Amygdala (tissue), 56 donors: ENCODE results near the gene PDE4D.
A peak's percentile ranks its signal among the peaks of the same experiment; 100 is the strongest.

Experiments
- DNase-seq, 56 donors: peaks; one replicate each; lab custom pipeline; 2025; lab: John Stamatoyannopoulos, UW

Gene PDE4D

GRCh38 chr5:59109383-59109782 is 784.1 kb downstream of the PDE4D start:
- no peak for DNase-seq

DNA sequence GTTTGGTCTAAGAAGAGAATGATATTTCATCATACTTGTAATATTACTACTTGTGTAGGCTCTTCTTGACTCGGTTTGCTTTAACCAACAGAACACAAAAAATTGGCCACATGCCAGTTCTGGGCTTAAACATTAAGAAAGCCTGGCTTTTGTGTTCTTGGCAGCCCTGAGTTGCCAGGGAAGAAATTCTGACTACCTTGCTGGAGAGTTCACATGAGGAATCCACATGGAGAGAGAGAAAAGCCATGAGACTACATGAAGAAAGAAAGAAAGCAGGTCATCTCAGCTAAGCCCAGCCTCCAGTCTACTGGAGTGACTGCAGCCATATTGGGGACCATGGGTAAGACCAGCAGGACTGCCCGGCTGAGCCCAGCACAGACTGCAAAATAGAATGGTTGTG is 785.8 kb downstream of the PDE4D start:
- DNase-seq: no peak

DNA sequence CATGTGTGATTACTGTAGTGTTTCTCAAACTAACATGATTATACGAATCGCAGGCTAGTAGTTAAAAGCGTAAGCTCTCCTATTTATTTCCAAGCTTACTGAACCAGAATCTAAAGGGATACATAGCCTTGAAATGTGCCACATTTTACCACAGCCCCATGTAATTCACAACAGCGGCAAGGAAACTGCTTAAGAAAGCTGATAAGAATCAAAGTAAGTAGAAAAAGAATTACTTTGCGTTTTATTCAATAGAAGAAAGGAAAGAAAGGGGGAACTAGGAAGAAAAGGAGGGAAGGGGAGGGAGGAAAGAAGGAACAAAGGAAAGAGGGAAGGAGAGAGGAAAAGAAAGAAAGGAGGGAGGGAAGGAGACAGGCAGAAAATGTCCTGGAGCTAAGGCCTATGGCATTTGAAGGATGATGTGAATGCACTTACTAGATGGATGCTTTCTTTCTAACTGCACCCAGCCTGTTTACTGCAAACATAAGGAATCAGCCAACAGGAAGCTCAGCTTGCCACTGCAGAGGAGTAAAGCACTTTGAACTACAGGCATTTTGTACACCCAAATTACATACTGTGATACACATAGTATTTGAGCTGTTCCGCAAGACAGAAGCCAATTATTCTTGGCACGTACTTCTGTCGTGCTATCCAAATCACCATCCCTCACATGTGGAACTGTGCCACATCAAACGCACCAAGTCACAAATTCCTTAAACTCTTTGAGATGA is 789.0 kb downstream of the PDE4D start:
- peak in 1 of 56 donors; percentile 8 for DNase-seq

DNA sequence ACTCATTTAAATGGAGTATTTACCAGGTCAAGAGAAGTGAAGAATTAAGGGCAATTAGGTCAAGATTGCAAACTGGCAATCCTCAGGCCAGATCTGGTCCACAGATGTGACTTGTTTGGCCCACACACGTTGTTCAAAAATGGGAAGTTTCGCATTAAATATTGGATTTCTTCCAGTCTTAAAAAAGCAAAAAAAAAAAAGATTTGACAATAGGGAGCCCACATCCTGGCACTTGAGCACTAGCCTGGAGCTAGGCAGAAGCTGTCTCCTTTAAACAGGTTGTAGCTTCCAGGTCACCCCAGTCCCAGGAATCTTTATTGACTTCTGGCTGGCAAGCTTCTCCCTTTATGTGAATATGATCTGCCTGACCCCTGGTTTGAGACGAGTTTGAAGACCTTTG is 790.2 kb downstream of the PDE4D start:
- DNase-seq: no peak

GRCh38 chr5:59102437-59102836 is 791.1 kb downstream of the PDE4D start:
- no peak for DNase-seq

DNA sequence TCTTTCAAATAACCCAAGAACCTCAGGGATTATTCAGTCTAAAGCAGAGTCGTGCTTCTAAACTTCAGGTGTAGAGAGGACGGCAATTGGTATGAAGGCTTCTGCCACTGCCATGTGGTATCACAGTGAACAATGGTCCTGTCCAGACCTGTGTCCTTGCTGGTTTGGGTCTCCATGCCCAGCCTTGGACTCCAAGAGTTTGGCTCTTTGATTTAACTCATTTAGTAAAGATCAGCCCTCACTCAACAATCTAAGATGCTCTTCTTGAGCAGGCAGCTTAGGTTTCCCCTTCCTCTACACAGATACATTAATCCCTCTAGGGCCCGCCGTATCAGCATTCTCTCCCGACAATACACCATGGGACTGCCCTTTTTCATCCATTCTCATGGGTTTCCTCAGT is 792.7 kb downstream of the PDE4D start:
- no peak for DNase-seq

DNA sequence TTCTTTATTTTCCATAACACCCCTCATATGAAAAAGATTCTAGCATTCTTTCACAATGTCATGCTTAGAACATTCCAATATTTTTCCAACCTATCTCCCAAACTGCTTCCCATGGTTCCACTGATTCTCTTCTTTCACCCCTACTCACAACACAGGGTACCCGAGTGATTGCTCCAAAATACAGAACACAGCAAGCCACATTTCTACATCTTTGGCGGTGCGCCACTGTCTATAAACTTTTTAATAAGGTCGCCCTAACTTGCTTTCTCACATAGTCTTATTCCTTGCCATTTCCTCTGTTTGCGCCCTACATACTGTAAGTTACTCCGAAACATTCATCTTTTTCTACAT is 793.6 kb downstream of the PDE4D start:
- DNase-seq: no peak

DNA sequence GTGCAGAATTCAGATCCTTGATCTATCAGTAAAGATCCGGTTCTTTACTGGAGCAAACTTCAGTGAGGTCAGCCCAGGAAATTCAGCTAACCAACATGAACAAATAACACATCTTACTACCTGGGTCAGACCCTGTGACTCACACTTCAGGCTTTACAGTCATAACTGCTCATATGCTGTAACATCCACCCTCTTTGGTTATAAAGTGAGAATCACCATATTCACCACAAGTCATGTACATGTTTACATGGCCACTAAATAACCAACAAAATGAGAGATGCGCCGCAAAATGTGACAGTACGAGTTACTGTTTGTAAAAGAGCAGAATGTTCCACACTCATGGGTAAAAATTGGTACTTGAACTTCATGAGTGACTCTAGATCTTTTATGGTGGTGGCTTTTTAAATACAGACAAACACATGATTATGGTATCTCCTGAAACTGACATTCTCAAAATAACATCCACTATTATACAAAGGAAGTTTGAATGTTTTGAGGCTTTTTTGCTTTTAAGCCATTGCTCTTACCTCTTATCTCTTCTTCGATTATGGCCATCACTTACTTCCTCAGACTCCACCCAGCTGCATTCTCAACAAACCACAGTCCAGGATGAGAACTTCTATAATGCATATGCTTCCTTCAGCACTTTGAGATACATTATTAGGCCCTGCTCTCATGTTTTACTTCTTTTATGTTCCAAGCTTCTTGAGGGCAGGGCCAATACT is 794.1 kb downstream of the PDE4D start:
- DNase-seq: no peak

GRCh38 chr5:59098743-59099142 is 794.8 kb downstream of the PDE4D start:
- DNase-seq: no peak

DNA sequence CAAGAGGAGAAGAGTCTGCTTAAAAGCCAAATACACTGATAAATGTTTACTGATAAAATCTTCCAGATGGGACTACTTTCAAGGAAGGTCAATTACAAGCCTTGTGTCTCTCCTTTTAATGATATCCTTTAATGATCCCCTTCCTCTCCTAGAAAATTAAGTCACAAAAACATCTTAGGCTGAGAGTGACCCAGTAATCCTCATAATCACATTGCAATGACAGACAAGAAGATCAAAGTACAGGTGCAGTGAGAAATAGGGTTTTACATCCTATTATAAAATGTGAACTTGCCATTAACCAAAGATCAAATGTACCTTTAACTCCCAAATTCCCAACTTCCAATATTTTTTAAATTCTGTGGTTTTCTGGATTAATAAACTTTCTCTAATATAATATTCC is 795.8 kb downstream of the PDE4D start:
- DNase-seq: no peak

GRCh38 chr5:59097116-59097515 is 796.4 kb downstream of the PDE4D start:
- no peak for DNase-seq

GRCh38 chr5:59095480-59095879 is 798.0 kb downstream of the PDE4D start:
- no peak for DNase-seq

DNA sequence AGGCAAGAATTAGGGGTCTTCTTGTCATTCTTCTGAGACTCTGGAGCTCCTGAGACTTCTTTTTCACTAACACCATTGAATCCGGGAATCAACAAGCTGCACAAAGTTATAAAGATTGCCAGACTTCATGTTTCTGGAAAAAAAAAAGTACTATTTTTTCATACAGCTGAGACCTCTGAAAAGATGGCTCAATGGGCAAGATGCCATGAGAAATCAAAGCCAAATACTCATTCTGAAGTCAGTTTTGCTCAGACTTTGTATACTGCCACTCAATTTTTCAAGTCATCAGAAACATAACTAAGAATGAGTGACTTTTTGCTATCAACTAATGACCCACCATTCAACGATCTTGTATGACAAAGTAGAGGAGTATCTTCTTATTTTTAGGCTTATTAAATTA is 798.7 kb downstream of the PDE4D start:
- DNase-seq: no peak

- DNase-seq: no peak
Measured at GRCh38 chr5:59093329-59093728, 800.2 kb downstream of the PDE4D start.

- DNase-seq: no peak
Measured at GRCh38 chr5:59092758-59093157, 800.8 kb downstream of the PDE4D start.

GRCh38 chr5:59091965-59092364 is 801.6 kb downstream of the PDE4D start:
- no peak for DNase-seq

DNA sequence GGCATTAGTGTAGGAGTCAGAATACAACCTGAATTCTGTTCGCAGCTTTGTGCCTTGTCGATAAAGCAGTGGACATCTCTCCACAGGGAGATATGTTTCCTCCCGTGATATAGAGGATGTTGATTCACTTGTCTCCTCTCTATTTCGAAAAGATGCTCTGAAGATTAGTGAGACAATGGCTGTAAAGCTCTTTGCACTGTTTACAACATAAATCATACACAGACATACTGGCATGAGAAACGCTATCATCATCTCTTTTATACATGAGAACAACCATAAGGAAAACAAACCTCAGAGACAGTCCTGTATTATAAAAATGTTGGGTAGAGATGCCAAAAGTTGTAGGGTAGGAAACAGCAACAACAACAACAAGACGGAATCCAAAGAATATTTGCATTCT is 803.2 kb downstream of the PDE4D start:
- no peak for DNase-seq

- DNase-seq: no peak
Measured at GRCh38 chr5:59089767-59090166, 803.8 kb downstream of the PDE4D start.

- no peak for DNase-seq
Measured at GRCh38 chr5:59088546-59088945, 805.0 kb downstream of the PDE4D start.

GRCh38 chr5:59086024-59086423 is 807.5 kb downstream of the PDE4D start:
- DNase-seq: no peak

DNA sequence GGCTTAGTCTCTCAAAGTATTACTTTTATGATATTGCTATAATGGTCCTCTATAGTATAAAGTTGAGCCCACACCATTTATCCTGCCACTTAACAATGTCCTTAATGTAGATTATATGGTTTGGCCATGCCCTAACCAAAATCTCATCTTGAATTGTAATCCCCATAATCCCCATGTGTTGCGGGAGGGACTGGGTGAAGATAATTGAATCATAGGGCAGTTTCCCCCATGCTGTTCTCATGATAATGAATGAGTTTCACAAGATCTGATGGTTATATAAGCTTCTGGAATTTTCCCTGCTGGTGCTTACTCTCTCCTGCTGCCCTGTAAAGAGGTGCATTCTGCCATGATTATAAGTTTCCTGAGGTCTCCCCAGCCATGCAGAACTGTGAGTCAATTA is 811.8 kb downstream of the PDE4D start:
- DNase-seq: no peak
